Retinal pigment epithelial cell (primary cell): ENCODE results near the gene CEP131.
"Not testable (repeated sequence)": the region's sequence is repeated elsewhere in the genome, so short reads cannot be mapped to it uniquely, and the experiment has no call there.

Source experiments
- DNase-seq: peaks from one replicate; pipeline ENCODE4 v3.0.0-alpha.2; 2010; ENCODE audit warnings: low read depth
- H3K4me3 ChIP-seq: 2 replicates; pipeline ENCODE4 v1.5.1; 2011; ENCODE audit warnings: mild to moderate bottlenecking, low read length, control low read depth, moderate library complexity
- CTCF ChIP-seq: conservative IDR thresholded peaks from 2 replicates; pipeline ENCODE4 v1.5.1; 2011; ENCODE audit warnings: low read depth, low read length, control low read depth, inconsistent platforms

Gene CEP131

DNA sequence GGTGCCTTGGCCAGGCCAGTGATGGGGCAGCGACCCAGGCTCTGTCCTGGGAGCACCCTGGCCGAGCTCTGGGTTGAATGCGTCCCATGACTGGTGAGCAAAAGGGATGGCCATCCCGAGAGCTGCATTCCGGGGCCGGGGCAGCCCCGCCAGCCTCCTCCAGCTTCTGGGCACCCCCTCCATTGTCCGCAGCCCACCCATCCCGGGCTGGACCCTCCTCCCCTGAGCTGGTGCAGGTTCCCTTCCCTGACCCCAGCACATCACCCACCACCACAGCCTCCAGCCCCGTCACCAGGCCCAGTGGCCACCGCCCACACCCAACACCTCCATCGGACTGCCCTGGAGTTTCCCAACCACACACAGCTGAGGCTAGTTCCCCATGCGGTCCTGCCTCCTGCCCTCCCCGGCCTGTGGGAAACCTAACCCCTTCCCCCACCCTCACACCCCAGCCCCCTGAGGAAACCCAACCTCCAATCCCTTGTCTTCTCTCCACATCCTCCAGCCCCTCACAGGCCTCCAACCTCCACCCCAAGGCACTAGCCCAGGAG, 73.7 kb downstream of the CEP131 start:
- no peak for TF ChIP-seq CTCF
- no peak overlapping the region for H3K4me3 ChIP-seq
- DNase-seq: no peak

DNA sequence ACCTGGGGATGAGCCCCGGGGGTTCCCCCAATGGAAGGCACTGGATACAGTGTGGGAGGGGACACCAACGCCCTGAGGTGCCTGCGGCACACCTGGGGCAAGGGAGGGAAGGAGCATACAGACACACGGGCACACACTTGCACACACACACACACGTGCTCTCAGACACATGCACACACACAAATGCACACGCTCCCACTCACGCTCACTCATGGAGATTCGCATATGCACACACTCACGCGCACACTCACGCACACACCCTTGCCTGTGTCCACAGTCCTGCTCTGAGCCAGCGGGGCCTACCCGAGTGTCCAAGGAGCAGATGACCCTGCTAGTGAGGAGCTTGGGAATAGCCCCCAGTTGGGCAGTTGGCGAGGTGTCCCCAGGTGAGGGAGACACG, 74.2 kb downstream of the CEP131 start:
- no peak for DNase-seq
- TF ChIP-seq CTCF: no peak
- no peak overlapping the region for H3K4me3 ChIP-seq

GRCh38 chr17:81147701-81148100, 75.1 kb downstream of the CEP131 start:
- no peak overlapping the region for H3K4me3 ChIP-seq
- no peak for TF ChIP-seq CTCF
- DNase-seq: no peak

DNA sequence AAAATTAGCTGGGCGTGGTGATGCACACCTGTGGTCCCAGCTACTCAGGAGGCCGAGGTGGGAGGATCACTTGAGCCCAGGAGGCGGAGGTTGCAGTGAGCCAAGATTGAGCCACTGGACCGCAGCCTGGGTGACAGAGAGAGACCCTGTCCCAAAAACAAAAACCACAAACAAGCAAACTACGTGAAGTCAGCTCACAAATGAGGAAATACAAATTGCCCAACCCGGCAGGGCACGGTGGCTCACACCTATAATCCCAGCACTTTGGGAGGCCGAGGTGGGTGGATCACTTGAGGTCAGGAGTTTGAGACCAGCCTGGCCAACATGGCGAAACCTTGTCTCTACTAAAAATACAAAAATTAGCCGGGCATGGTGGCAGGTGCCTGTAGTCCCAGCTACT, 76.6 kb downstream of the CEP131 start:
- not testable (repeated sequence) for DNase-seq, H3K4me3 ChIP-seq

- H3K4me3 ChIP-seq: no peak overlapping the region
- TF ChIP-seq CTCF: no peak
- no peak for DNase-seq
Measured at GRCh38 chr17:81144423-81144781, 78.4 kb downstream of the CEP131 start.

DNA sequence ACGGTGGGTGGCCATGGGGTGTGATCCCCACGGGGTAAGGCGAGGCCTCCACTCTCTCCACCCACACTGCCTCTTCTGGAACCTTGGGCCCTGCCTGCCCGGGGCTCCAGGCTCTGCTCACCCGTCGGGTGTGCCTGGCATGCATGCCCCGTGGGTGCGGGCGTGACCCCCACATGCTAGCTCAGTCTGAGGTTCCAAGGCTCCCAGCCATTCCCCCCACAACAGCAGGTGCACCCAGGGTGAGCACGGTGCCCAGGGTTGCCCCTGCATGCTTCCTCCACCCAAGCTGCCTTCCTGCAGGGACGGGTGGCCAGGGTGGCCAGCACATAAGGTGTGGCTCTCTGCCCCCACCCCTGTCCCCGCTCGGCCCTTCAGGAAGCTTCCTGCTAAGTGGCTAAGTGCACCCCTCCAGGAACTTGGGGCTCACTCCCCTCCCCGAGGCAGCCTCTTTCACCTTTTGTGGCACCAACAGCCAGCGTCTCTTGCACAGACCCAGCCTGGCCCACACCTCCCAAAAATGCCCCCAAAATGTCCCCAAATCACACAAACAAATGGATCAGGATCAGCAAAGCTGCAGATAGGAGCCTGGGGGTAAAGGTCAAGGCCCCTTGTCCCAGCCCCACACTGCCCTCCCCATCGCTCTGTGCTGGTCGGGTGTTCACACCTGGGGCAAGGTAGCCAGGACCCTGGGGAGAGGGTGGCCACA, 78.9 kb downstream of the CEP131 start:
- DNase-seq: no peak
- no peak overlapping the region for H3K4me3 ChIP-seq
- TF ChIP-seq CTCF: no peak

- no peak overlapping the region for H3K4me3 ChIP-seq
- TF ChIP-seq CTCF: no peak
- DNase-seq: no peak
Measured at GRCh38 chr17:81143200-81143527, 79.6 kb downstream of the CEP131 start.
